ENCODE data around the gene RIPK4.
"Not testable (repeated sequence)": the region's sequence is repeated elsewhere in the genome, so short reads cannot be mapped to it uniquely, and the experiment has no call there.

Gene RIPK4

DNA sequence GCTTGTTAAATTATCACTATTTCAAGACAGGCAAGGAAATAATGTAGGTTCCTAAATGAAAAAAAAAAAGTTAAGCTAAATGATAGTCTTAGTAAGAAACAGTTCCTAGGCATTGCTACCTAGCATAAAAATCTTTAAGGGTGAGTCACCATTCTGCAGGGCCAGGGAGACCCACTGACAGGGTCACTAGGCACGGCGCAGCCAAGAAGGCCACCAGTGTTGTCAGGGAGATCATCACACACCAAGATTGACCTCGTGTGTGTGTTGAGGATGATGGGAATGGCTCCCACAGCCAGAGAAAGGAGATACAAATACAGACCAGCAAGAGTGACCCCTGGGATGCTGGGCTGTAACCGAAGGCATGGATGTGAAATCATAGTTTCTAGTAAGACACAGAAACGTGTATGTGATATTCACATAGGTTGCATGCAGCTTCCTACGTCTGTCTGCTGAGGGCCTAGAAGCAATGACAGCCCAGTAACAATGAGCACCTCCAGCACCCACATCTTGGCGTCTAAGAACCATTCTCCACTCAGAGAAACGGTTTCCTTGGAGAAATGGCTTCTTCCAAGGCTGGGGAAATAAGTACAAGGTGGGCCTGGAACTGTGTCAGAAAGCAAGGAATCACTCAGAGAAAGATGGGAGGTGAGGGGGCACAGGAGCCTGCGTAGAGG, 29.1 kb downstream of the RIPK4 start:
- DNase-seq (ENCODE audit: low read depth, low spot score) = no peak

GRCh38 chr21:41736423-41736822, 30.4 kb downstream of the RIPK4 start:
- no peak for DNase-seq (ENCODE audit: low read depth, low spot score)

DNA sequence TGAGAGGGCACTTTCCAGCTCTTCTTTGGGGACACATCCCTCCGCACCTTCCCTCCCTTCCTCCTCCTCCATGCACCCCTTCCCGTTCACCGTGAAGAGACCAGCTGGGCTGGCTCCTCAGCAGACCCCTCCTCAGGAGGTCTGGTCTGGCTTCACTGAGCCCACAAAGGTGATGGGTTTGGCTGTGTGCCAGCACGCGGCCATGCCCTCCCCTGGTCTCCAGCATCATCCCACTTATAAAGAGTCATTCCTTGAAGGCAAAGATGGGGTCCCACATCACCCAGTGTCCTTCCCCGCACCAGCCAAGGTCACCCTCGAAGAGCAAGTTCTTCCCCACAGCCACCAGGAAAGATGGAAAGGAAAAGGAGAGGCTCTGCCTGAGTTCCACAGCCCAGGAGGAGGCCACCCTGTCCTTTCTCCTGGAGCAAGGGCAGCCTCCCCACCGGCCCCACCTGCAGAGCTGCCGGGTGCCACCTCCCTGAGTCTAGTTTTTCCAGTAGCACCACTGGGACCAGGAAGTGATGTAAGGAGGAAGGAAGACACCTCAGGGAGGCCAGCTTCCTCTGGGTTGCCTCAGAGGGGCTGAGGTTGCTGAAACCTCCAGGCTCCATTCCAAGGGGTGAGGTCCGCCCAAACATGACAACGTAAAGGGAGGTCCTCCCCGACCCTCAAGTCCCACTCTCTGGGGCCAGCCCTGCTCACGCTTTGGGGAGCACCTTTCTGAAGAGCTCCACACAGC, 32.7 kb downstream of the RIPK4 start:
- no peak for DNase-seq (ENCODE audit: low read depth, low spot score)

- no peak for DNase-seq (ENCODE audit: low read depth, low spot score)
These were observed 35.8 kb downstream of the RIPK4 start for GRCh38 chr21:41731081-41731480.

- DNase-seq (ENCODE audit: low read depth, low spot score) = no peak
These were observed 36.5 kb downstream of the RIPK4 start for GRCh38 chr21:41730367-41730765.

DNA sequence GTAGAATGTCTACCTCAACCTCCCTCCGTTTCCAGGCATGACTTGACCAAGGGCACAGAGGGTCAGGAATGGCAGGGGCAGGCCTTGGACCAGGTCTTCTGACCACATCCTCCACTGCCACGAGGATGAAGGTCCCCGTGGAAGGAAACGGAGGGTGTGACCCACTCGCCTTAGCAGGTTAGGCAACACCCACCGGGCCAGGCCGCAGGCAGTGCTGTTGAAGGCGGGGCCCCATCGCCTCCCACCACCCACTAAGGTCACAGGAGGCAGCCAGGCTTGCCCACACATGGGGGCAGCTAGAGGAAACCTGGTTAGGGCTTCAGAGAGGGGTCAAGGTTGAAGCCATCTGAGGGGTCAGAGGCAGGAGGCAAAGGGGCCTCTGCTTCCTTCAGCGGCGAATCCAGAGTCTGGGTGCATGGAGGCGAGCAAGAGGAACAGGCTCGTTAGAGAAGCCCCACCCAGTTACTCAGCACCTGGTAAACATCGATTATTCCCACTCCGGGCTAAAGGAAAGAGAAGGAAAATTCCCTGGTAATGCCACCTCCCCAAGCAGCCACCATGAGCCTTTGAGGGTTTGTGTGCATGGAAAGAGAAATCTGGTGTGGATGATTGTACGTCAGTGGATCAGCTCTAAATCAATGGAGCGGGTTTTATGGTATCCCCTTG, 37.0 kb downstream of the RIPK4 start:
- DNase-seq (ENCODE audit: low read depth, low spot score) = no peak

- no peak for DNase-seq (ENCODE audit: low read depth, low spot score)
These were observed 38.8 kb downstream of the RIPK4 start for GRCh38 chr21:41727784-41728763.

- no peak for DNase-seq (ENCODE audit: low read depth, low spot score)
These were observed 39.7 kb downstream of the RIPK4 start for GRCh38 chr21:41726970-41727783.

DNA sequence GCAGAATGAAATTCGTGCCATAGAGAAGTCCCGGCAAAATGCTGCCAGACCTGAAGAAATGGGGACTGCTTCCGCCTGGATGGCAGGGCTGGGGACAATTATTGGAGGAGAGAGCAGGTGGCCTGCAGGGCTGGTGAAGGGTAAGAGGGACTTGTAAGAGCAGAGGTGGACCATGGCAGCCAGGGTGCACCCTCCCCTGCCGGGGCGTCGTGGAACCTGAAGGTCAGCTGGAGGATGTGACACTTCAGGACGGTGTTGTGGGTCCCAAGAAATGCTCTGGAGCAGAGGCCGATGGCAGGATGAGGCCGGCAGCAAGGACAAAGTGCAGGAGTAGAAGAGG, 40.3 kb downstream of the RIPK4 start:
- DNase-seq (ENCODE audit: low read depth, low spot score) = no peak

- no peak for DNase-seq (ENCODE audit: low read depth, low spot score)
These were observed 40.7 kb downstream of the RIPK4 start for GRCh38 chr21:41726058-41726558.

- no peak for DNase-seq (ENCODE audit: low read depth, low spot score)
These were observed 41.3 kb downstream of the RIPK4 start for GRCh38 chr21:41725421-41726031.

GRCh38 chr21:41723835-41724234, 43.0 kb downstream of the RIPK4 start:
- DNase-seq (ENCODE audit: low read depth, low spot score) = not testable (repeated sequence)

DNA sequence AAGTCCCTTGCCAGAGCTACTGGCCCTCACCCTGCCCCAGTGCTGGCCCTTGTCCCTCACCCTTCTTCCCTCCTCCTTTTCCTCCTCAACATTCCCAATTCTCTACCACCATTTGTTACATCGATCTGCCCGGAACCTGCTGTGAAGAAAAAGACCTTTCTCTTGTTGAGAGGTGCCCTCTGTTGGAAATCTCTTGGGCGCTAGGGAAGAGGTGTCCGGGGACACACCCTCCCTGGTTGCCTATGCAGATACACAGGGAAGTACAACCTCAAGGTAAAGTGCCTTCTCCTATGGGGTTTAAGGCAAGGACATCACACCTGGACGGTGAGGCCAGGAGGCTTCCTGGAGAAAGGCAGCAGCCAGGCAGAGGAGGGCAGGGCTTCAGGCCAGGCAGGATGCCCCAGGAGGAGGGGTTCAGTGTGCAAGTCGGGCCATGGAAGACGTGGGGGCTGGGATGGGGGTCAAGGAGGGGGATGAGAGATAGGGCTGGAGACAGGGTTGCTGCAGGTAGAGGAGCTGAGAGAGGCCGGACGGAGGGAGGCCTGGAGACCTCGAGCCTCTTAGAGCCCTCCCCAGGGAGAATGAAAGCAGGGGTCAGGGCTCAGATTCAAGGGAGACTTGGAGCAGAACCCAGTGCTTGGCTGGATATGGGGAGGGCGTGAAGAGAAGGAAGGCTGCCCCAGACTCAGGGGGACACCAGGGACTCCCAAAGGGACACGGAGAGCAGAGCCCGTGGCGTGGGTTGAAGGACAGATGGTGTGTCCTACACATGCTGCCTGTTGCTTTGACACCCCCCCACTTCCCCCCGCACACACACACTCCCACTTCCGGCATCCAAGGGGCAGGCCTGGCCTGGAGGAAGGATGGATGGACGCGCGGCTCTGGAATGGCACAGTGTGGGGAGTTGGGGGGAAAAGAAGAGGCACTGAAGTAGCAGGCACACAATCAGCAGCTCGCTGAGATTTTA, 44.5 kb downstream of the RIPK4 start:
- no peak for DNase-seq (ENCODE audit: low read depth, low spot score)

GRCh38 chr21:41720250-41720649, 46.6 kb downstream of the RIPK4 start:
- DNase-seq (ENCODE audit: low read depth, low spot score) = no peak

DNA sequence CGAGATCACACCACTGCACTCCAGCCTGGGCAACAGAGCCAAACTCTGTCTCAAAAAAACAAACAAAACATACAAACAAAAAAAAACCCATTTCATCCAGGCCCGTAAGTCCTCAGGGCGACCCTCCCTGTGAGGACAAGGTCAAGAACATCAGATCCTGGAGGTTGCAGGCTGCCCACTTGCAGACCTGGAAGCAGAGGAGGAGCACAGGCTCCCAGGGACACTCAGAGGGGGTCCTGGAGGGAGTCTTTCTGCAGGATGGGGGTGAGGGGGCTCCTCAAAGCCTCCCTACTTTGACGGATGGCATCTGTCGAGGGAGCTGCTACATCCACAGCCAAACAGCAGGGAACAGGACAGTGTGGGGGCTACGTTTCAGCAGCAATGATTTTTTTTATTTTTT, 47.2 kb downstream of the RIPK4 start:
- DNase-seq (ENCODE audit: low read depth, low spot score) = no peak

DNA sequence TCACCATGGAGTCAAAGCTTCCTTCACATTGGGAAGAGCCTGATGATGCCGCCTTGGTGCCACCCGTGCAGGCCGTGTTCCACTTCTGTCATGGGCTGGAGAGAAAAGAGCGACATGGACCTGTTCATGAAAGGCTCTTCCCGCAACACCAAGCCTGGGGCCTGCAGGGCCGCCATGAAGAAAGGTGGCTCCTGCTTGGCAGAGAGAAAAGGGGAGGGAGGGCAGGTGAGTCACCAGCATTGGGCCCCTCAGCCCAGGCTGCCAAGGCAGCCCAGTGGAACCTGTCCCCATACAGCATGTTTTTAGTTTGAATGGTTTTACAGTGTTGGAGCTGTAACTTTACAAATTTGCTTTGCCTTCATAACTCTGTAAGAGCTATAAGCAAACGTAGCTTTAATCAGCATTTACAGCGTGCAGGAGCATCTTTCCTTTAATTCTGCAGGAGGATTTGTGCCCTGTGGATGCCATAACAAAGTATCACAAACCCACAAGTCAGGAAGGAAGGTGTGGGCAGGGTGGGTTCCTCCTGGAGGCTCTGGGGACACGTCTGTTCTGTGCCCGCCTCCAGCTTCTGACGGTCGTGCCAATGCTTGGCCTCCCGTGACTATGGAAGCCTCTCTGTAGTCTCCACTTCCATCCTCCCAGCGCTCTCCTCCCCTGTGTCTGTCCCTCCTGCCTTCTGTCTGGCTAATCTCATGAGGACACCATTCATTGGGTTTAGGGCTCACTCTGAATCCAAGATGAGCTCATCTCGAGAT, 49.1 kb downstream of the RIPK4 start:
- no peak for DNase-seq (ENCODE audit: low read depth, low spot score)

- DNase-seq (ENCODE audit: low read depth, low spot score) = no peak
These were observed 50.1 kb downstream of the RIPK4 start for GRCh38 chr21:41716751-41717150.

DNA sequence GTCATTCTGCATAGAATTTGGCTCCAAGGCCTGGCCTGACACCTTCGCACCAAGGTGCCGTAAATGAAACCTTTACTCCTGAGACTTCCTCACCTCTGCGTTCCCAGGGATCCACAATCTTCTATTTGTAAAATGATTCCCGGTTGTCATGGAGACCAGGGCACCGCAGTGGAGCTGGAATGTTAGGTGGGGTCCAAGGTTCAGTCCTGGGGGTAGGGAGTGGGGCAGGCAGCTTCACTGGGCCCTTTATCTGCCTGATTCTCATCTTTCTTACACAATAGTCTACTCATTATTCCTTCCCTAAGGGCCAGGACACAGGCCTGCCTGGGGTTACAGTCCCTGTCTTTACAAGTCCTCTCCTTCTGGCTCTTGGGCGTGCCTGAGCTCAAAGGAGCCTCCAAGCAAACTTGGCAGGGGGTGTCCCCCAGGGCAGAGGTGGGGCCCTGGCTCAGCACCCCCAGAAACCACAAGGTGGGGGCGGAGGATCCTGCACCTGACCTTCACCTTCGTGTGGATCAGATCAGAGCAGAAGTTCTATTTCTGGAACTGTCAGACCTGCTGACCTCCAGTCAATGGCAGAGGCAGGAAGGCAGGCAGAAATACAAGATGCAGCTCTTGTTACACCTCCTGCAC, 51.1 kb downstream of the RIPK4 start:
- no peak for DNase-seq (ENCODE audit: low read depth, low spot score)

All from brain pericyte (primary cell).